GM19043 (cell line): ENCODE data around the gene THRA.

ENCODE experiments used
- ATAC-seq: cut with Tn5 transposase; IDR thresholded peaks from one replicate; pipeline ENCODE4 v1.9.1; 2021; ENCODE audit warnings: low read depth; ENCODE audit not compliant: unreplicated experiment

THRA gene, protein sequence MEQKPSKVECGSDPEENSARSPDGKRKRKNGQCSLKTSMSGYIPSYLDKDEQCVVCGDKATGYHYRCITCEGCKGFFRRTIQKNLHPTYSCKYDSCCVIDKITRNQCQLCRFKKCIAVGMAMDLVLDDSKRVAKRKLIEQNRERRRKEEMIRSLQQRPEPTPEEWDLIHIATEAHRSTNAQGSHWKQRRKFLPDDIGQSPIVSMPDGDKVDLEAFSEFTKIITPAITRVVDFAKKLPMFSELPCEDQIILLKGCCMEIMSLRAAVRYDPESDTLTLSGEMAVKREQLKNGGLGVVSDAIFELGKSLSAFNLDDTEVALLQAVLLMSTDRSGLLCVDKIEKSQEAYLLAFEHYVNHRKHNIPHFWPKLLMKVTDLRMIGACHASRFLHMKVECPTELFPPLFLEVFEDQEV

GRCh38 chr17:40062329-40063186 is at the start of gene THRA:
TSS of gene THRA (plus strand) at chr17:40062965. CDS start at chr17:40074489, 11,524 bp downstream.
- no peak for ATAC-seq

- ATAC-seq: no peak
Observed at GRCh38 chr17:40014375-40014980, 48.3 kb upstream of the THRA start.

- no peak for ATAC-seq
Observed at GRCh38 chr17:40015005-40015997, 47.5 kb upstream of the THRA start, which contains the start of gene CSF3. TSS of gene CSF3 (plus strand) at chr17:40015440. CDS start at chr17:40015475, 35 bp downstream.

GRCh38 chr17:40015998-40016985 is 46.5 kb upstream of the THRA start:
- ATAC-seq: no peak

GRCh38 chr17:40017422-40018080 is 45.2 kb upstream of the THRA start:
- no peak for ATAC-seq

DNA sequence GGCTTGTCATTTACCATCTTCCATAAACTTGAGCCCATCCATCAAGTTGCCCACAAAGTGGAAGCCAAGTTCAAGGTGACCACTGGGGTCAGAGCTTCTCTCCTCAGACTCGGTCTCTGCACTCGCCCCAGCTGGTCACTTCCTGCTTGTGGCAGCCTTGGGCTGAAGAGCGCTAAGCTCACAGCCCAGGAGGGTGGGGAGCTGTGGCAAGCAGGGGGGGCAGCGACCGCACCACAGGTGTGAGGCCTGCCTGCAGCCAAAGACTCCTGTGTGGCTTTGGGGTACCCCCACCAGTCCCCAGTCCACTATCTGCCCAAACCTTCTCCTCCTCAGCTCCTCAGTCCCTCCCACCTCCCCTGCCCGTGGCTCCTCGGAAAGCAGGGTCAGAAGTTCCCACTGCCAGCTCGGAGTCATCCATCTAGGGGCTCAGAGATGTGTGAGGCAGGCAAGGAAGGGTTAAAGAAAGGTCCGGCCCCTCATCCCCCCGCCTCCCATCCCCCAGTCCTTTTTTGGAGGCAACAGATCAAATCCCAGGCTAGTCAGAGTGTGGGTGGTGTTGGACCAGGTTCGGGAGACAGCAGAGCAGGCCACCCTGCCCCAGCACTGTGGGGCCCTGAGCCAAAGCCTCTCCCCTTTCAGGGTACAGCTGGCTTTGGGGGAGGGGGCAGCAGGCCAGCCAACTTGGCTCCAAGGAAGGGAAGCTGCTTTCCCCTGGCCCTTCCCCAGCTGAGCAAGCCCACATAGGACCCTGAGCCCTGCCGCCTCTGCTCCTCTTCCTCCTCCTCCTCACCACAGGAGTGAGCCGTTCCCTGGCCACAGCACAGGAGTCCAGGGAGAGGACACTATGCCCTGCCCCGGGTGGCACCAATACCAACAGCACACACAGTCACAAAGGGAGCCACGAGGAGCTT is 44.3 kb upstream of the THRA start:
- no peak for ATAC-seq

DNA sequence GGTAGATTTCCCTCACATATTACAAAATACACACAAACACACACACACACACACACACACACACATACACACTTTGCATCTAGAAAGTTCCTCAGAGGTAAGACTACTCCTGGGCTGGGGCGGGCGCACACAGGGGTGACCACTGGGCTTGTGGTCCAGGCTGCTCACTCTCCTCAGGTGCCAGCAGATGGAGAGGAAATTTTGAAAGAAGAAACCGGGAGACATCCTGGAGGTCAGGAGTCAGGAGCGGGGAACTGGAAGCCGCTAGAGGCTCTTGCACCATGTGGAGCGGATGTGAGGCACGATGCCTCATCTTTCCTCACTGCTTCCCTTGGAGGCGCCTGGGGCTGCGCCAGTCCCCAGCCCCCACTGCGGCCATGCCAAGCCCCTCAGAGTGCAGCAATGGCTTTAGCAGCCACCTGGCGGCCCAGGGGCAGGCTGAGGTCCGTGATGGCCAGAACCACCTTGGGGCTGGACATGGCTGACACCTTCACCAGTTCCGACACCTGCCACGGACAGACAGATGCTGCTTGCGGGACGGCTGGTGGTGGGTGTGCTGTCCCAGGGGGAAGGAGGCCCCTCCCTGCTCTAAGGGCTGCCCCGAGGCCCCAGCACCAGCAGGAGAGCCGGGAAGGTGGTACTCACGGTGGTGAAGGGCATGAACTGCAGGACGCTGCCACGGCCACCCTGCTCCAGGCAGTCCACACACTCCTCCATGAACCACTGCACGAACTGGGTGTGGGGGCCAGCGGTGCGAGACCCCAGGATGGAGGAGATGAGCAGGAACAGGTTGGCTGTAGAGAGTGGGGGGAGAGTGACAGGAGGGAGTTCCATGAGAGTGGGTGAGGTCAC is 43.4 kb upstream of the THRA start:
- ATAC-seq: no peak

DNA sequence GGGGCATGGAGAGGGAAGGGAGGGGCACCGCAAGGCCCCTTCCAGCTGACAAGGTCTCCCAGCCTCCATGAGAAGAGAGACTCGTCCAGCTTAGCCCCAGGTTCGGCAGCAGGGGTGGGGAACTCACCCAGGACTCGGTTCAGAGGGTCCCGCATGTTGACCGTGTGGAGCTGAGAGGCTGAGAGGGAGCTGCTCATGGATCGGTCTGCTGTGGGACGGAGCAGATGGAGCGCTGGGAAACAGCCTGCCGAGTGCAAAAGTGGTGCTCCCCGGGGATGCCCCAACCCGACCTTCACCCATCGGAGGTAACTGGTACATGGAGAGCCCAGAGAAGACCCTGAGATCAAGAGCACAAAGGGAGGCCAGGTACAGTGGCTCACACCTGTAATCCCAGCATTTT is 42.6 kb upstream of the THRA start:
- ATAC-seq: no peak

DNA sequence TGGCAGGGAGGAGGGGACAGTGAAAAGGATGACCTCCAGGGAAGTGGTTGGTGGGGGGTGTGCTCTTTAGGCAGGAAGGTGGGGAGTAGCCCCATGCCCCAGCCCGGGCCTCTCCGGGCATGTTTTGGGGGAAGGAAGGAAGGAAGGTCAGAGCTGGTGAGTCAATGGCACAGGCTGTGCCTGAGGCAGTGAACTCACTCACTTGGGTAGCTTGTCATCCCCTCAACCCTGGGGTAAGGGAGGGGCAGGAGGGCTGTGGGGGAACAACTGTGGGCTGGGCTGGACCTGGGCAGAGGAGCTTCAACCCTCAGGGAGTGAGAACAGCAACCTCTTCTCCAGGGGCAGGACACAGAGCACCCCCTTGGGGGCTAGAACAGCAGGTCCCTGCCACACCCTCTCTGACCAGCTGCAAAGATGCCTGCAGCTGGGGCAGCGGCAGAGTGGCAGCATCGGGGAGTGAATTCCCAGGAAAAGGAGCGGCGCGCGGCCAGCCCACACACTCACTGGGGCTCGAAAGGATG is 41.3 kb upstream of the THRA start:
- no peak for ATAC-seq

DNA sequence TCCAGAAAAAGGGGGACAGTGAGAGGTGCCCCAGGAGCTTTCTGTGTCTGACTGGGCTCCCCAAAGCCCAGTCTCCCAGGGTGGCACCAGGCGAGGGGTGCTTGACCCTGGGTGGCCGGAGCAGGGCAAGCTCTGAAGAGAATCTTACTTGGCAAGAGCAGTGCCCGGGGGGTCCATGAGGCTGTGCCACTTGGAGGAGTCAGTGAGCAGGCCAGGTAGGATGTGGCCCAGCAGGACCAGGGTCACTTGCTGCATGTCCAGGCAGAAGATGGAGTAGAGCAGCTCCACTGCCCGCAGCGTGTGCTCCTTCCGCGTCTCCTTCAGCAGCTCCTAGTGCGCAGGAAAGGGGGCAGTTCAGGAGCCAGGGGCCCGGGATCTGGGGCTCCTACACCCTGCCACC is 40.3 kb upstream of the THRA start:
- no peak for ATAC-seq

DNA sequence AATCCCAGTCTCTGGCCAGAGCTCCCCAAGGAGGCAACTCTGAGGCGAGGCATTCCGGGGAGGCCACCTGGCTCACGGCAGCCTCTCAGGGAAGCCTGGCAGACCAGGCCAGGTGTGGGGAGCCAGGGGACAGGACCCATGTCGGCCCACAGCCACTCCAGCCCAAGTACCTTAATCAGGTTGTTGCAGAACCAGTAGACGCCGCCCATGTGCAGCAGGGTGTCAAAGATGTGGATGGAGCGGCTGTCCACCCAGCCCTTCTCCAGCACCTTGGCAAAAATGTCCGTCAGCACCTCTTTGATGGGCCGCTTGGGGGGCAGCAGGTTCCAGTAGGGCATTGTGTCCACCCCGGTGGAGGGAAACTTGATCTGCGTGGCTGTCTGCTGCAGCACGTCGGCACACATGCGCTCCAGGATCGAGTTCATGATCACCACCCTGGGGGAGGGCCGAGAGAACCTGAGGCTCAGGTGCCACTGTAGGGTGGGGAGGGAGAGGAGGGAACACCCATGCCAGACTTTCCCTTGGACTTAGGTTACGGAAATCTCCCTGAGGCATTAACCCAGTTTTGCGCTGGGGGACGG is 39.7 kb upstream of the THRA start:
- no peak for ATAC-seq

DNA sequence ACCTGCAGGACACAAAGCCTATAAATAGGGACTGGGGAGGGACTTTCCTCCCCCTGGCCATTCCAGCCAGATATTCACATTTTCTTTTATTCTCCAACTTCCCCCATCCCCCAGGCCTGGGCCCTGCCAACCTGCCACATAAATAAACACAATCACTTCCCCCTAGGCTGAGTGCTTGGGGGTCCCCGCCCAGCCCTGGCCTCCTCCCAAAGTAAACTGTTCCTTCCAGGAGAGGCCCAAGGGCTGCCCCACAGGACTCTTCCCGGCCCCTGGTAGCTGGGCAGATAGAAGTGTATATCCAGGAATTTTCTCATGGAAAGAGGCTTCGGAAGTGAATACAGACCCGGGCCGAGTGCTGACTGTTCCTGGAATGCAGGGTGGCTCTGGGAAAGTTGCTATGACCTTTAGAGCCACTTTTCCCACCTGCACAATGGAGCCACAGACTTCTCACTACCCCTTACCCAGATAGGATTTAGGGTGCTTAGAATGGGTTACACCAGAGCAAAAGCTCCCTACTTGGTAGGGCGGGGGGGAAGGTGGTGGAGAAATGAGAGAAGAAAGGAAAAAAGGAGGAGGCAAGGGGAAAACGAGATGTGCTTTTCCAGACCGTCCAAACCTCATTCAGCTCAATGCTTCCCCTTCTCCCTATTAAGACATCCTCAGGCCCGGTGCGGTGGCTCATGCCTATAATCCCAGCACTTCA is 39.0 kb upstream of the THRA start:
- ATAC-seq: no peak

- no peak for ATAC-seq
Observed at GRCh38 chr17:40024901-40025300, 37.9 kb upstream of the THRA start.

- ATAC-seq: no peak
Observed at GRCh38 chr17:40025559-40025958, 37.2 kb upstream of the THRA start.
